Sigmoid colon (tissue), 7 donors: ENCODE data around the gene CCDC81. TPM values are rescaled to one million over a fixed set of nuclear protein-coding genes. Genes with fewer than 3 reads are reported as not detected.

Experiments used
- DNase-seq: peaks from one replicate; pipeline ENCODE4 v3.0.0-alpha.2; 2019
- H3K27ac ChIP-seq, 4 donors: fragments of 200-600 bp; sonication (generic); one replicate each; pipeline ENCODE4 v1.5.1; 2016 to 2019; ENCODE audit warnings: mild to moderate bottlenecking in 1 of 4
- H3K27me3 ChIP-seq, 3 donors: fragments of 200-600 bp; sonication (generic); one replicate each; pipeline ENCODE4 v1.5.1; 2019; ENCODE audit warnings: mild to moderate bottlenecking in 1 of 3
- H3K36me3 ChIP-seq, 4 donors: fragments of 200-600 bp; sonication (generic); one replicate each; pipeline ENCODE4 v1.5.1; 2016 to 2019
- H3K4me1 ChIP-seq, 4 donors: fragments of 200-600 bp; sonication (generic); one replicate each; pipeline ENCODE4 v1.5.1; 2017 to 2019
- H3K4me3 ChIP-seq, 4 donors: fragments of 200-600 bp; sonication (generic); one replicate each; pipeline ENCODE4 v1.5.1; 2017 to 2019; ENCODE audit warnings: mild to moderate bottlenecking in 2 of 4, moderate library complexity in 1 of 4
- H3K9me3 ChIP-seq, 4 donors: fragments of 200-600 bp in 3 of 4; sonication (generic) in 3 of 4; one replicate each; pipeline versions ENCODE4 v1.5.1 to v1.6.1; 2013 to 2019
- EP300 ChIP-seq, 4 donors: sonication (generic); formaldehyde crosslinking; IDR thresholded peaks; one replicate each; pipeline ENCODE4 v1.6.1; 2017; ENCODE audit warnings: antibody characterized with exemption in 4 of 4
- POLR2A ChIP-seq, 2 donors: fragments of 450-650 bp; IDR thresholded peaks; one replicate each; pipeline ENCODE4 v1.6.1; 2016; ENCODE audit warnings: antibody characterized with exemption in 2 of 2, mild to moderate bottlenecking in 2 of 2, moderate library complexity in 2 of 2
- POLR2AphosphoS5 ChIP-seq, 4 donors: sonication (generic); formaldehyde crosslinking; IDR thresholded peaks; one replicate each; pipeline ENCODE4 v1.6.1; 2017; ENCODE audit warnings: antibody characterized with exemption in 4 of 4
- WGBS, 2 donors: extraction: QIAGEN DNeasy Blood & Tissue Kit; methylation state at CpG; one replicate each; pipeline ENCODE4 v1.1.7; 2013; 5-methylcytosine and 5-hydroxymethylcytosine counted together
- intact Hi-C: fragments of 100-400 bp; cut with DNase I; formaldehyde crosslinking; loops from one replicate; pipeline ENCODE4 v1.15.1; 2023
- polyA plus RNA-seq, 3 donors: library from polyadenylated mRNA; stranded (reverse); fragments of 200-250 nt; gene quantifications; one replicate each; pipeline ENCODE4 v1.2.3, GENCODE V29; 2013
- total RNA-seq, 4 donors: library from RNA; depleted of rRNA; stranded (reverse); fragments of >200 nt; gene quantifications; one replicate each; pipeline ENCODE4 v1.1.0, GENCODE V29; 2016
- TF ChIP-seq, protein P1 (sequence below), 4 experiments: fragments of 450-650 bp in 3 of 4; fragments of 200-600 bp in 1 of 4; IDR thresholded peaks; one replicate each; pipeline ENCODE4 v1.5.1; 2016 to 2019; ENCODE audit warnings: antibody characterized with exemption in 4 of 4, mild to moderate bottlenecking in 3 of 4, moderate library complexity in 2 of 4
- donor health status: healthy with polysubstance abuse.
- donor health status: Bipolar disorder and iron deficiency.
- donor health status: healthy.

Gene CCDC81
- total and polyA plus RNA-seq, 7 donors = 0.22 to 1.8 (median 0.55) TPM; not detected in 2

DNA sequence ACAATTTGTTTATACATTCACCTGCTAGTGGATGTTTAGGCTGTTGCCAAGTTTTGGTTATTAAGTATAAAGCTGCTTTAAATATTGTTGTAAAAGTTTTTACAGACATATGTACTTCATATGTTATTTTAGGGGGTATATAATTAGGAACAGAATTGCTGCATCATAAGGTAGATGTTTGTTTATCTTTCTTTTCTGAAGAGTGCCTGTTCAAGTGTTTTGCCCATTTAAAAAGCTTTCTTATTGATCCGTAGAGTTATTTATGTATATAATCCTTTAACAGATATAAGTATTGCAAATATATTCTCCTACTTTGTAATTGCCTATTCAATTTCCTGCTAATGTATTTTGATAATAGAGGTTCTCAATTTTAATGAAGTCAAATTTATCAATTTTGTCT lies 11.3 kb upstream of the CCDC81 start:
- DNase-seq = no peak
- H3K27ac ChIP-seq = no peak overlapping the region
- intact Hi-C loops = no loop called here
- no peak for TF ChIP-seq POLR2A (IDR thresholded peaks at IDR 0.05)
- TF ChIP-seq EP300 (IDR thresholded peaks at IDR 0.05) = no peak
- TF ChIP-seq, protein P1, sequence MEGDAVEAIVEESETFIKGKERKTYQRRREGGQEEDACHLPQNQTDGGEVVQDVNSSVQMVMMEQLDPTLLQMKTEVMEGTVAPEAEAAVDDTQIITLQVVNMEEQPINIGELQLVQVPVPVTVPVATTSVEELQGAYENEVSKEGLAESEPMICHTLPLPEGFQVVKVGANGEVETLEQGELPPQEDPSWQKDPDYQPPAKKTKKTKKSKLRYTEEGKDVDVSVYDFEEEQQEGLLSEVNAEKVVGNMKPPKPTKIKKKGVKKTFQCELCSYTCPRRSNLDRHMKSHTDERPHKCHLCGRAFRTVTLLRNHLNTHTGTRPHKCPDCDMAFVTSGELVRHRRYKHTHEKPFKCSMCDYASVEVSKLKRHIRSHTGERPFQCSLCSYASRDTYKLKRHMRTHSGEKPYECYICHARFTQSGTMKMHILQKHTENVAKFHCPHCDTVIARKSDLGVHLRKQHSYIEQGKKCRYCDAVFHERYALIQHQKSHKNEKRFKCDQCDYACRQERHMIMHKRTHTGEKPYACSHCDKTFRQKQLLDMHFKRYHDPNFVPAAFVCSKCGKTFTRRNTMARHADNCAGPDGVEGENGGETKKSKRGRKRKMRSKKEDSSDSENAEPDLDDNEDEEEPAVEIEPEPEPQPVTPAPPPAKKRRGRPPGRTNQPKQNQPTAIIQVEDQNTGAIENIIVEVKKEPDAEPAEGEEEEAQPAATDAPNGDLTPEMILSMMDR (IDR thresholded peaks at IDR 0.05) = no peak
- no peak for TF ChIP-seq POLR2AphosphoS5 (IDR thresholded peaks at IDR 0.05)
- H3K4me3 ChIP-seq = no peak overlapping the region
- H3K36me3 ChIP-seq = no peaks in the 10 kb centered on the region
- H3K27me3 ChIP-seq = no peaks in the 10 kb centered on the region
- whole genome bisulfite sequencing, 2 donors = 98% methylated on average over 1 of the region's 1 CpG
- no peaks in the 10 kb centered on the region for H3K9me3 ChIP-seq
- no peaks in the 10 kb centered on the region for H3K4me1 ChIP-seq

DNA sequence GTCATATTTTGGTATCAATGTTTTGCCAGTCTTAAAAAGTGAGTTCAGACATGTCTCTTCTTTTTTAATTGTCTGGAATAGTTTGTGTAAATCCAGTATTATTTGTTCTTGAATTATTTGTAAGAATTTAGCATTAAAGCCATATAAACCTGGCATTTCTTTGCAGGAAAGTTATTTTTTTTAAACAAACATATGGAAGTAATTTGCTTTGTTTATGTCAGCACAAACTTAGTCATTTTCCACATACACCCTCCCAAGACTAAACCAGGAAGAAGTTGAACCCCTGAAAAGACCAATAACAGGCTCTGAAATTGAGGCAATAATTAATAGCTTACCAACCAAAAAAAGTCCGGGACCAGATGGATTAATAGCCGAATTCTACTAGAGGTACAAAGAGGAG lies 9.1 kb upstream of the CCDC81 start:
- intact Hi-C loops = no loop called here
- WGBS, 2 donors = 91 to 93% methylated on average over 2 of the region's 2 CpGs

GRCh38 chr11:86369668-86370067 lies 5.0 kb upstream of the CCDC81 start:
- H3K27me3 ChIP-seq = no peaks in the 10 kb centered on the region
- 95 to 96% methylated on average over 7 of the region's 7 CpGs for WGBS, 2 donors

More for the DNA sequence above, 9.1 kb upstream of the CCDC81 start:
- Histone ChIP-seq H3K9me3 (no peaks in the 10 kb centered on the region), H3K4me1 (no peaks in the 10 kb centered on the region), H3K4me3 (no peak overlapping the region), H3K27ac (no peak overlapping the region), H3K27me3 (no peaks in the 10 kb centered on the region), H3K36me3 (no peaks in the 10 kb centered on the region)
- DNase-seq = no peak
- TF ChIP-seq POLR2A (IDR thresholded peaks at IDR 0.05) = no peak
- TF ChIP-seq POLR2AphosphoS5 (IDR thresholded peaks at IDR 0.05) = no peak

GRCh38 chr11:86370171-86370570 lies 4.5 kb upstream of the CCDC81 start:
- 80 to 85% methylated on average over 4 of the region's 4 CpGs for WGBS, 2 donors
- no peak for DNase-seq
- TF ChIP-seq EP300 (IDR thresholded peaks at IDR 0.05) (no peak), POLR2AphosphoS5 (IDR thresholded peaks at IDR 0.05) (no peak), POLR2A (IDR thresholded peaks at IDR 0.05) (no peak)
- TF ChIP-seq, protein P1 (IDR thresholded peaks at IDR 0.05) = no peak
- no peaks in the 10 kb centered on the region for H3K36me3 ChIP-seq
- H3K4me3 ChIP-seq = no peak overlapping the region
- H3K4me1 ChIP-seq = no peaks in the 10 kb centered on the region
- H3K27me3 ChIP-seq = no peaks in the 10 kb centered on the region
- no peaks in the 10 kb centered on the region for H3K9me3 ChIP-seq
- intact Hi-C loops = no loop called here
- H3K27ac ChIP-seq = no peak overlapping the region

More at GRCh38 chr11:86369668-86370067, 5.0 kb upstream of the CCDC81 start:
- Histone ChIP-seq H3K36me3 (no peaks in the 10 kb centered on the region), H3K4me1 (no peaks in the 10 kb centered on the region), H3K4me3 (no peak overlapping the region), H3K9me3 (no peaks in the 10 kb centered on the region), H3K27ac (no peak overlapping the region)
- intact Hi-C loops = no loop called here
- TF ChIP-seq POLR2A (IDR thresholded peaks at IDR 0.05) = no peak
- no peak for DNase-seq

- WGBS, 2 donors = 65 to 69% methylated on average over 6 of the region's 6 CpGs
These were observed 3.6 kb upstream of the CCDC81 start for GRCh38 chr11:86370922-86371594.

More at GRCh38 chr11:86370922-86371594, 3.6 kb upstream of the CCDC81 start:
- DNase-seq = no peak
- Histone ChIP-seq H3K36me3 (no peaks in the 10 kb centered on the region), H3K27me3 (no peaks in the 10 kb centered on the region), H3K27ac (no peak overlapping the region), H3K4me3 (no peak overlapping the region), H3K9me3 (no peaks in the 10 kb centered on the region), H3K4me1 (no peaks in the 10 kb centered on the region)
- no peak for TF ChIP-seq POLR2A (IDR thresholded peaks at IDR 0.05)
- TF ChIP-seq, protein P1 (IDR thresholded peaks at IDR 0.05) = no peak
- TF ChIP-seq EP300 (IDR thresholded peaks at IDR 0.05) = no peak
- no peak for TF ChIP-seq POLR2AphosphoS5 (IDR thresholded peaks at IDR 0.05)
- intact Hi-C loops = no loop called here
